OCI-LY3 (cell line): ENCODE results near the gene TBC1D8B.

Experiments
- H2AFZ ChIP-seq: fragments of 200-600, 300-600 bp; shearing (Covaris generic); 2 replicates; pipeline ENCODE4 v1.6.0; 2014; ENCODE audit warnings: antibody characterized with exemption, low read depth, low read length
- H3K27ac ChIP-seq: fragments of 200-600, 300-600 bp; sonication (generic); 2 replicates; pipeline ENCODE4 v1.5.1; 2014; ENCODE audit warnings: mild to moderate bottlenecking, low read length, moderate library complexity, mixed read lengths
- H3K27me3 ChIP-seq: fragments of 200-600, 300-600 bp; sonication (generic); 2 replicates; pipeline ENCODE4 v1.6.1; 2014; ENCODE audit warnings: low read depth, low read length, mixed read lengths
- H3K36me3 ChIP-seq: fragments of 200-600, 300-600 bp; sonication (generic); replicated peaks from 2 replicates; pipeline ENCODE3; 2014; ENCODE audit warnings: low read depth, low read length, mixed read lengths
- H3K4me1 ChIP-seq: fragments of 300-600, 200-600 bp; sonication (generic); 2 replicates; pipeline ENCODE4 v1.6.1; 2014; ENCODE audit warnings: low read length, mixed read lengths
- H3K4me2 ChIP-seq: fragments of 200-600, 300-600 bp; sonication (generic); 2 replicates; pipeline ENCODE4 v1.6.1; 2014; ENCODE audit warnings: low read length, mixed read lengths
- H3K4me3 ChIP-seq: fragments of 300-600, 200-600 bp; sonication (generic); 2 replicates; pipeline ENCODE4 v1.5.1; 2014; ENCODE audit warnings: antibody characterized with exemption, mild to moderate bottlenecking, low read length, moderate library complexity
- H3K79me2 ChIP-seq: fragments of 300-600, 200-600 bp; shearing (Covaris generic); 2 replicates; pipeline ENCODE4 v1.6.1; 2014; ENCODE audit warnings: mild to moderate bottlenecking, low read length, mixed read lengths
- H3K9ac ChIP-seq: fragments of 300-600, 200-600 bp; shearing (Covaris generic); 2 replicates; pipeline ENCODE4 v1.6.0; 2014; ENCODE audit warnings: mild to moderate bottlenecking, low read length, moderate library complexity
- H3K9me3 ChIP-seq: fragments of 200-600, 300-600 bp; shearing (Covaris generic); 2 replicates; pipeline ENCODE4 v1.6.1; 2014; ENCODE audit warnings: low read length, mixed read lengths; ENCODE audit not compliant: insufficient read depth
- H4K20me1 ChIP-seq: fragments of 200-600, 300-600 bp; sonication (generic); 2 replicates; pipeline ENCODE4 v1.6.1; 2016; ENCODE audit warnings: low read length, mixed read lengths; ENCODE audit not compliant: insufficient read depth
- EZH2phosphoT487 ChIP-seq: fragments of 200-600 bp; shearing (Covaris generic); IDR thresholded peaks from 2 replicates; pipeline ENCODE4 v1.6.1; 2018; ENCODE audit warnings: antibody characterized with exemption, mixed run types, low read depth
- TF ChIP-seq, protein P1 (sequence below): fragments of 200-600, 300-600 bp; sonication (generic); IDR thresholded peaks from 2 replicates; pipeline ENCODE4 v1.5.1; 2014; ENCODE audit warnings: antibody characterized with exemption, low read length, low read depth

TBC1D8B gene

GRCh38 chrX:106902684-106903083 is 100.2 kb downstream of the TBC1D8B start:
- Histone ChIP-seq H3K27ac (no peak overlapping the region), H3K4me1 (no peaks in the 10 kb centered on the region), H3K36me3 (no peaks in the 10 kb centered on the region), H4K20me1 (no peaks in the 10 kb centered on the region), H3K79me2 (no peaks in the 10 kb centered on the region), H3K9me3 (no peaks in the 10 kb centered on the region), H2AFZ (no peak overlapping the region), H3K27me3 (no peaks in the 10 kb centered on the region), H3K4me3 (no peak overlapping the region), H3K4me2 (no peak overlapping the region), H3K9ac (no peak overlapping the region)
- TF ChIP-seq EZH2phosphoT487: no peak
- TF ChIP-seq, protein P1, sequence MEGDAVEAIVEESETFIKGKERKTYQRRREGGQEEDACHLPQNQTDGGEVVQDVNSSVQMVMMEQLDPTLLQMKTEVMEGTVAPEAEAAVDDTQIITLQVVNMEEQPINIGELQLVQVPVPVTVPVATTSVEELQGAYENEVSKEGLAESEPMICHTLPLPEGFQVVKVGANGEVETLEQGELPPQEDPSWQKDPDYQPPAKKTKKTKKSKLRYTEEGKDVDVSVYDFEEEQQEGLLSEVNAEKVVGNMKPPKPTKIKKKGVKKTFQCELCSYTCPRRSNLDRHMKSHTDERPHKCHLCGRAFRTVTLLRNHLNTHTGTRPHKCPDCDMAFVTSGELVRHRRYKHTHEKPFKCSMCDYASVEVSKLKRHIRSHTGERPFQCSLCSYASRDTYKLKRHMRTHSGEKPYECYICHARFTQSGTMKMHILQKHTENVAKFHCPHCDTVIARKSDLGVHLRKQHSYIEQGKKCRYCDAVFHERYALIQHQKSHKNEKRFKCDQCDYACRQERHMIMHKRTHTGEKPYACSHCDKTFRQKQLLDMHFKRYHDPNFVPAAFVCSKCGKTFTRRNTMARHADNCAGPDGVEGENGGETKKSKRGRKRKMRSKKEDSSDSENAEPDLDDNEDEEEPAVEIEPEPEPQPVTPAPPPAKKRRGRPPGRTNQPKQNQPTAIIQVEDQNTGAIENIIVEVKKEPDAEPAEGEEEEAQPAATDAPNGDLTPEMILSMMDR: no peak

GRCh38 chrX:106903291-106903824 is 100.9 kb downstream of the TBC1D8B start, which contains the start of gene RIPPLY1:
Gene RIPPLY1 (minus strand): TSS chrX:106903341. CDS start chrX:106903287, 54 bp downstream.
- Histone ChIP-seq H3K27ac (no peak within 1 kb of the TSS), H2AFZ (no peak within 1 kb of the TSS), H3K79me2 (no peaks in the 10 kb centered on the region), H3K4me3 (no peak within 1 kb of the TSS), H3K27me3 (no peaks in the 10 kb centered on the region), H3K4me2 (no peak within 1 kb of the TSS), H3K9ac (no peak within 1 kb of the TSS), H4K20me1 (no peaks in the 10 kb centered on the region), H3K4me1 (no peaks in the 10 kb centered on the region), H3K9me3 (no peaks in the 10 kb centered on the region), H3K36me3 (no peaks in the 10 kb centered on the region)
- TF ChIP-seq EZH2phosphoT487: no peak

GRCh38 chrX:106903856-106904528 is 101.5 kb downstream of the TBC1D8B start:
- no peaks in the 10 kb centered on the region for H3K27me3 ChIP-seq
- no peak overlapping the region for H3K4me2 ChIP-seq
- H3K9me3 ChIP-seq: no peaks in the 10 kb centered on the region
- H3K4me3 ChIP-seq: no peak overlapping the region
- no peak overlapping the region for H3K9ac ChIP-seq
- no peak overlapping the region for H3K27ac ChIP-seq
- H4K20me1 ChIP-seq: no peaks in the 10 kb centered on the region
- H2AFZ ChIP-seq: no peak overlapping the region
- H3K4me1 ChIP-seq: no peaks in the 10 kb centered on the region
- H3K79me2 ChIP-seq: no peaks in the 10 kb centered on the region
- no peak for TF ChIP-seq EZH2phosphoT487
- TF ChIP-seq, protein P1: no peak
- H3K36me3 ChIP-seq: no peaks in the 10 kb centered on the region

- H3K4me3 ChIP-seq: no peak overlapping the region
- H3K4me1 ChIP-seq: no peaks in the 10 kb centered on the region
- H3K9me3 ChIP-seq: no peaks in the 10 kb centered on the region
- H3K36me3 ChIP-seq: no peaks in the 10 kb centered on the region
- TF ChIP-seq, protein P1: no peak
- no peak for TF ChIP-seq EZH2phosphoT487
- H3K9ac ChIP-seq: no peak overlapping the region
- no peaks in the 10 kb centered on the region for H3K79me2 ChIP-seq
- H2AFZ ChIP-seq: no peak overlapping the region
- no peaks in the 10 kb centered on the region for H3K27me3 ChIP-seq
- no peak overlapping the region for H3K27ac ChIP-seq
- no peaks in the 10 kb centered on the region for H4K20me1 ChIP-seq
- H3K4me2 ChIP-seq: no peak overlapping the region
These were observed 102.7 kb downstream of the TBC1D8B start for GRCh38 chrX:106905064-106905708.
